GM15510 (cell line): Measurements from ENCODE around the gene RBM42.

Source experiments
- POLR2A ChIP-seq: IDR thresholded peaks from 3 replicates; pipeline ENCODE4 v1.6.1; 2011; ENCODE audit warnings: borderline replicate concordance; ENCODE audit not compliant: insufficient read length; ENCODE audit errors: extremely low read depth

The RBM42 gene

GRCh38 chr19:35619290-35619923 is 9.4 kb upstream of the RBM42 start:
- TF ChIP-seq POLR2A: no peak

DNA sequence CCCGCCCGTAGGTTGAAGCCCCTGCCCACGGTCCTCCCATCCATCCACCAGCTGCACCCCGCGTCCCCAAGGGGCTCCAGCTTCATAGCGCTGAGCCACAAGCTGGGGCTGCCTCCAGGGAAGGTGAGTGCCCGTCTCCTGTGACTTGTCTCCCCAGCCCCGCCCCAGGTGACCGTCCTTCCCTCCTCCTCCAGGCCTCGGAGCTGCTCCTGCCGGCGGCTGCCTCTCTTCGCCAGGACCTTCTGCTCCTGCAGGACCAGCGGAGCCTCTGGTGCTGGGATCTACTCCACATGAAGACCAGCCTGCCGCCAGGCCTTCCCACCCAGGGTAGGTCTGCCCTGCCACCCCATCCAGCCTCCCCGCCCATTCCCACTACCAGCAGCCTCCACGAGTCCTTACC is 8.8 kb upstream of the RBM42 start:
- no peak for TF ChIP-seq POLR2A

GRCh38 chr19:35621708-35622107 is 7.1 kb upstream of the RBM42 start:
- TF ChIP-seq POLR2A: no peak

DNA sequence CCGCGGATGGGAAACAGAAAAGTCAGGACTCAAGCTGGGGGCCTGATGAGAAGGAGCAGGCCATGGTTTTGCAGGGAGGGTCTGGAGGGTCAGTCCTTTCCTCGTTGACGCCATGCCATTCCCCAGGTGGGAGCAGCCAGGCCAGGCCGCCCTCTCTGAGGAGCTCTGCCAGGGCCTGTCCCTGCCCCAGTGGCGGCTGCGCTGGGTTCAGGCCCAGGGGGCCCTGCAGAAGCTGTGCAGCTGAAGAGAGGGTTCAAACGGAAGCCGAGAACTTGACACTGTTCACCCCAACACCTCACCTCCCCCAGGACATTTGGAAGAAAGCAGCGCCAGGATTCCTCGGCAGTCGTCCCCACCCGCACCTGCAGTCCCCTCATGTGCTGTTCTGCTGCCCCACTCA is 6.1 kb upstream of the RBM42 start:
- TF ChIP-seq POLR2A: no peak

DNA sequence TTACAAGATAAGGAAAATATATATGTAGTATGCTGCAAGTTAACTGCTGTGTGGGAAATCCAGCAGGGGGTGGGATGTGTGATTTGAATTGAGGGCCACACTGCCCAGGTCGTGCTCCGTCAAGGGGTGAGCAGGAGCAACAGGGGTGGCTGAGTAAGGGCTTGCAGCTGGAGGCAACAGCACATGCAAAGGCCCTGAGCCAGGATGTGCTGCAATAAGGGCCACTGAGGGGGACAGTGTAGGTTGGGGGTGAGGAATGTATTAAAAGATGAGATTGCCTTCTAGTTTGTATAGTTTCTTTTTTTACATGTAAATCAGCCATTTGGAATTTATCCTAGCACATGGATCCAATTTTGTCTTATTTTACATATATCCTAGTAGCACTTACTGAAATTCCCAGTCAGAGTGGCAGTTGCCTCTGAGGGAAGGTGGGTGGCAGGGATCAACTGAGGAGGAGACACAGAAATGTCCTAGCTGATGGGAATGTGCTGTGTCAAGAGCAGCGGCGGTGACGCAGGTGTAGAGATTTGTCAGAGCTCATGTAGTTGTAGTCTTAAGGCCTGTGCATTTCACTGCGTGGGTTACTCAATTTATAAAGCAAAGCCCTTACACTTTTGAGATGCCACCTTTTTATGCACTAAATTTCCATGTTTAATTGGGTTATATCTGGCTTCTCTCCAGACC is 5.4 kb upstream of the RBM42 start:
- no peak for TF ChIP-seq POLR2A

GRCh38 chr19:35628264-35628564 is 622 bp upstream of the RBM42 start:
- no peak for TF ChIP-seq POLR2A

DNA sequence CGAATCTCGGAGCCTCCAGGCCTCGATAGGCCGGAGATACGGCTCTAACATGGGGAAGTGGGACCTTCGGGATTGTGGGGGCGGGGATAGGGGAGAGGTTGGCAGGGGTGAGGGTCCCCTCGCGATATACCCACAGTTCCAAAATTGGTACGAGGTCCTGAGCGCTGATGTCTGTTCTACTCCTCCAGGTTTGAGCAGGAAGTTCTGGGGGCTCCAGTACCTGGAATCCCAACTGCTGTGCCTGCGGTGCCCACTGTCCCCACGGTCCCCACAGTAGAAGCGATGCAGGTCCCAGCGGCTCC is 447 bp downstream of the RBM42 start:
- no peak for TF ChIP-seq POLR2A

DNA sequence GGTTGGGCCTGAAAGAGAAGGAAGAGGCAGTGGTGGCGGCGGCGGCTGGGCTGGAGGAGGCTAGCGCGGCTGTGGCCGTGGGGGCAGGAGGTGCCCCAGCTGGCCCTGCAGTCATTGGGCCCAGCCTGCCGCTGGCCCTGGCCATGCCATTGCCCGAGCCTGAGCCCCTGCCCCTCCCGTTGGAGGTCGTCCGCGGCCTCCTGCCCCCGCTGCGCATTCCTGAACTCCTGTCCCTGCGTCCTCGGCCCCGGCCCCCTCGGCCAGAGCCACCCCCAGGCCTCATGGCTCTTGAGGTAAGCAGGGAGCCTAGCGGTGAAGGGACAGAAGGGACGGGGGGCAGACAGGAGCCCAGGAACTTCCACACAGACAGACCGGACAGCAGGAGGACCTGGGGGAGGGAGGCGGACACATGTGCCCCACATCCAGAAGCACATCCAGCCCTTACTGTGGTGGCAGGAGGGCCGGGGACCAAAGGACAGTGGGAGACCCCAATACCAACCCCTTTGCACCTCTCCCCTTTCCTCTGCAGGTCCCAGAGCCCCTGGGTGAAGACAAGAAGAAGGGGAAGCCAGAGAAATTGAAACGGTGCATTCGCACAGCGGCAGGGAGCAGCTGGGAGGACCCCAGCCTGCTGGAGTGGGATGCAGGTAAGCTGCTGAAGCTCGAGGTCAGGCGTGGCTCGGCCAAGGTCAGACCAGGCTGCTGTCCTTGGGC is 5.0 kb downstream of the RBM42 start:
- no peak for TF ChIP-seq POLR2A

- TF ChIP-seq POLR2A: no peak
Measured at GRCh38 chr19:35636651-35637050, 7.8 kb downstream of the RBM42 start.

GRCh38 chr19:35637165-35637564 is 8.3 kb downstream of the RBM42 start:
- TF ChIP-seq POLR2A: no peak

DNA sequence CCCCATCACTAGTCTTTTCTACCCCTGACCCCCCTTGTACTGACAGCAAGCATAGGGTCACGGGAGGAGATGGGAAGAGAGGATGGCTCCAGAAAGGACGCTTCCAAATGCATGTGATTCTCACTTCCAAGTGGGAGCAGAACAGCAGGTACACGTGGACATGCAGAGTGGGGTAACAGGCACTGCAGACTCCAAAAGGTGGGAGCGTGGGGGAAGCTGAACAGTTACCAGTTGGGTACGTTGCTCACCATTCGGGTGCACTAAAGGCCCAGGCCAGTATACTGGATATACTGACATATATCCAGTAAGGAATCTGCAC is 10.4 kb downstream of the RBM42 start:
- TF ChIP-seq POLR2A: no peak

GRCh38 chr19:35639863-35640262 is 11.0 kb downstream of the RBM42 start:
- TF ChIP-seq POLR2A: no peak

DNA sequence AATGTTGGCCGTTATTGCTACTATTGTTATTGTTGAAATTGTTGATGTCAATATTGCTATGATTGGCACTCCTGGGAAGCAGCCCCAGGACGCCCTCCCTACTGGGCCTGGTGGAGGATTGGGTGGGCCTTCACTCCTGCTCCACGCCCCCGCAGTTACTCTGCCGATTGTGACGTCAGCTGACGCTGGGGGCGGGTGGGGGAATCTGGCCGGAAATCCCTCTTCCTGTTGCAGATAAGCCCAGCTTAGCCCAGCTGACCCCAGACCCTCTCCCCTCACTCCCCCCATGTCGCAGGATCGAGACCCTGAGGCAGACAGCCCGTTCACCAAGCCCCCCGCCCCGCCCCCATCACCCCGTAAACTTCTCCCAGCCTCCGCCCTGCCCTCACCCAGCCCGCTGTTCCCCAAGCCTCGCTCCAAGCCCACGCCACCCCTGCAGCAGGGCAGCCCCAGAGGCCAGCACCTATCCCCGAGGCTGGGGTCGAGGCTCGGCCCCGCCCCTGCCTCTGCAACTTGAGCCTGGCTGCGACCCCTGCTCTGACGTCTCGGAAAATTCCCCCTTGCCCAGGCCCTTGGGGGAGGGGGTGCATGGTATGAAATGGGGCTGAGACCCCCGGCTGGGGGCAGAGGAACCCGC is 12.8 kb downstream of the RBM42 start, which contains the start of gene ETV2:
Gene ETV2, plus strand, starts transcription at position 231 of the 637 bp plus-strand sequence. CDS start 716 bp downstream, outside the sequence.
- no peak for TF ChIP-seq POLR2A

GRCh38 chr19:35642312-35642711 is 13.5 kb downstream of the RBM42 start:
- no peak for TF ChIP-seq POLR2A

DNA sequence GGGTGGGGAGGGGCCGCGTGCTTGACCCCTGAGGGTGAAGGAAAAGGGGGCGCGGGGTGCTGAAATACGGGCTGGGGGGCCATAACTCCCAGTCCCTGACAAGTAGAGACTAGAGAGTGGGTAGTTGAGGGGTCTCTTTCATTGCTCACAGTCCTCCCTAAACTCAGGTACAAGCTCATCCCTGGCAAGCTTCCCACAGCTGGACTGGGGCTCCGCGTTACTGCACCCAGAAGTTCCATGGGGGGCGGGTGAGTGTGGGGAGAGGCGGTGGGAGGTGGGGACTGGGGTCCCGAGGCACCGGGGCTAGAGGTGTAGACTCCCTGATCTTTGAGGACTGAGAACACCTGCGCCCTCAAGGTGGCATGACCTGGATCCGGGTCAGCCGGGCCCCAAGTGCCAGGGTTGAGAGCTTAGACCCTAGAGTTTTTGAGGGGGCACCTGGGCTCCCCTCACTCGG is 14.0 kb downstream of the RBM42 start:
- TF ChIP-seq POLR2A: no peak
